ENCODE results near the gene RRP9. TPM values are rescaled to one million over a fixed set of nuclear protein-coding genes. Genes with fewer than 3 reads are reported as not detected.
"Not testable (repeated sequence)": the region's sequence is repeated elsewhere in the genome, so short reads cannot be mapped to it uniquely, and the experiment has no call there.

The RRP9 gene
- total RNA-seq, 1 donor, result 20.6 TPM

DNA sequence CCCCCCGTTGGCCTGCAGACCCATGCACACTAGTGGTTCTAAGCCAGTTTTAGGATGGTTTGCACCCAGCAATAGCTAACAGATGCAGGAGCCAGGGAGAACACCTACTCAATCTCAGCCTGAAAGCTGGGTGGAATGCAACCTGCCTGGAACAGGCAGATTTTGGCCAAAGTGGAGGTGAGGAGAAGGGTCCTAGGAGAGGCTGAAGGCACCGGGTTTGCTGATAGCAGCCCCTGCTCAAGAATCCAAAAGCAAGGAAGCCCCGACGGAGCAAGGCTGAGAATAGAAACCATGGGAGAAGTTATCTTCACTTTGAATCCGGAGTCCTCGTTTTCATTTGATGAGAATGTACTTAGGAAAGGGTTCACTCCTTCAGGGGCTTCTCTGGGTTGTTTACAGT, 9.9 kb downstream of the RRP9 start:
- Histone ChIP-seq H3K4me1 (ENCODE audit: insufficient read depth, low read length) (no peaks in the 10 kb centered on the region), H3K27ac (ENCODE audit: low read depth, low read length) (no peak overlapping the region), H3K9me3 (ENCODE audit: low read depth, low read length) (no peaks in the 10 kb centered on the region), H3K27me3 (ENCODE audit: insufficient read depth, low read length) (no peaks in the 10 kb centered on the region), H3K4me3 (ENCODE audit: insufficient read depth, low read length) (no peak overlapping the region), H3K4me2 (ENCODE audit: insufficient read depth, low read length) (no peak overlapping the region), H4K20me1 (ENCODE audit: insufficient read depth, low read length) (no peaks in the 10 kb centered on the region), H2AFZ (ENCODE audit: low read length) (no peak overlapping the region), H3K36me3 (ENCODE audit: insufficient read depth, low read length) (peaks cover 27% of the 10 kb centered on the region), H3K79me2 (ENCODE audit: insufficient read depth, low read length) (no peaks in the 10 kb centered on the region)
- TF ChIP-seq, protein P1, sequence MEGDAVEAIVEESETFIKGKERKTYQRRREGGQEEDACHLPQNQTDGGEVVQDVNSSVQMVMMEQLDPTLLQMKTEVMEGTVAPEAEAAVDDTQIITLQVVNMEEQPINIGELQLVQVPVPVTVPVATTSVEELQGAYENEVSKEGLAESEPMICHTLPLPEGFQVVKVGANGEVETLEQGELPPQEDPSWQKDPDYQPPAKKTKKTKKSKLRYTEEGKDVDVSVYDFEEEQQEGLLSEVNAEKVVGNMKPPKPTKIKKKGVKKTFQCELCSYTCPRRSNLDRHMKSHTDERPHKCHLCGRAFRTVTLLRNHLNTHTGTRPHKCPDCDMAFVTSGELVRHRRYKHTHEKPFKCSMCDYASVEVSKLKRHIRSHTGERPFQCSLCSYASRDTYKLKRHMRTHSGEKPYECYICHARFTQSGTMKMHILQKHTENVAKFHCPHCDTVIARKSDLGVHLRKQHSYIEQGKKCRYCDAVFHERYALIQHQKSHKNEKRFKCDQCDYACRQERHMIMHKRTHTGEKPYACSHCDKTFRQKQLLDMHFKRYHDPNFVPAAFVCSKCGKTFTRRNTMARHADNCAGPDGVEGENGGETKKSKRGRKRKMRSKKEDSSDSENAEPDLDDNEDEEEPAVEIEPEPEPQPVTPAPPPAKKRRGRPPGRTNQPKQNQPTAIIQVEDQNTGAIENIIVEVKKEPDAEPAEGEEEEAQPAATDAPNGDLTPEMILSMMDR (IDR thresholded peaks at IDR 0.05; ENCODE audit: extremely low read depth, low read depth, low read length), result no peak
- DNase-seq (ENCODE audit: insufficient read length, low spot score, missing footprints), result peak; percentile 51

DNA sequence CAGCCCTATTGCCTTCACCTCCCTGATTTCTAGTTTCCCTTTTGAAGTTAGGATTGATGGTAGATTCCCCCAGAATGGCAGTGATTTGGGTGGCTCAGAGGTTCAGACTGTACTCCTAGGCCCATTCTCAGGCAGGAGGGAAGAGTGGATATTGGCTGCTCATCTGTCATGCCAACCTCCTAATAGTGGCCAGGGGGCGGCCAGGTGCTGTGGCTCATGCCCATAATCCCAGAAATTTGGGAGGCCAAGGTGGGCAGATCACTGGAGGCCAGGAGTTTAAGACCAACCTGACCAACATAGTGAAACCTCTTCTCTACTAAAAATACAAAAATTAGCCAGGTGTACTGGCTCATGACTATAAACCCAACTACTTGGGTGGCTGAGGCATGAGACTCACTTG, 11.3 kb downstream of the RRP9 start:
- TF ChIP-seq, protein P1 (IDR thresholded peaks at IDR 0.05; ENCODE audit: extremely low read depth, low read depth, low read length), result no peak
- H4K20me1 ChIP-seq (ENCODE audit: insufficient read depth, low read length), result no peaks in the 10 kb centered on the region
- no peaks in the 10 kb centered on the region for H3K4me1 ChIP-seq (ENCODE audit: insufficient read depth, low read length)
- H3K4me3 ChIP-seq (ENCODE audit: insufficient read depth, low read length), result no peak overlapping the region
- no peak overlapping the region for H3K27ac ChIP-seq (ENCODE audit: low read depth, low read length)
- peak; percentile 27 for DNase-seq (ENCODE audit: insufficient read length, low spot score, missing footprints)
- no peaks in the 10 kb centered on the region for H3K9me3 ChIP-seq (ENCODE audit: low read depth, low read length)
- H2AFZ ChIP-seq (ENCODE audit: low read length), result no peak overlapping the region
- peaks cover 17% of the 10 kb centered on the region for H3K36me3 ChIP-seq (ENCODE audit: insufficient read depth, low read length)
- no peaks in the 10 kb centered on the region for H3K79me2 ChIP-seq (ENCODE audit: insufficient read depth, low read length)
- H3K27me3 ChIP-seq (ENCODE audit: insufficient read depth, low read length), result no peaks in the 10 kb centered on the region
- no peak overlapping the region for H3K4me2 ChIP-seq (ENCODE audit: insufficient read depth, low read length)

DNA sequence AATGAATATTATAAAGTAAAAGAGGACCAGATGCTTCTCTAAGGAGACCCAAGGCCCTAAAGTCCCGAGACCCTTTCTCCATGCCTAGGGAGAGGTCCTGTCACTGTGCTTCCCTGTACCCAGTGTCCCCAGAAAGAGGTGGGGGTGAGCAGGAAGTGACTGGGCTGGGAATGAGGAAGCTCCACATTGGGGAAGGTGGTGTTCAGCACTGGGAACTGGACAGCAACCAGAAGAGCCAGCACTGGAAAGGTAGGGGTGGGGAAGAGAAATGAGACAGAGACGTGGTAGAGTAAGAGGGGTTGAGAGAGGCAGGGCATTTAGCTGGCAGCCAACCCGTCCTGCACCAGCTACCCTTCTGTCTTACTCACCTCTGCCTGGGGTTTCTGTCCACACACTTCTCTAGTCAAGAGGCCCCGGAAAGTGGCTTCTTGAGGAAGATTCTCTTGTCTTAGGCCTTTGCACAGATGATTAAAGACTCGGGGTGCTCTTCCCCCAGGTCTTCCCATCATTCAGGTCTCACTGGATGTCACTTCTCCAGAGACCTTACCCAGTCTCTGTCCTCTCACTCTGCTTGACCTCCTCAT, 12.2 kb downstream of the RRP9 start:
- no peaks in the 10 kb centered on the region for H3K27me3 ChIP-seq (ENCODE audit: insufficient read depth, low read length)
- peaks cover 7% of the 10 kb centered on the region for H3K36me3 ChIP-seq (ENCODE audit: insufficient read depth, low read length)
- no peak overlapping the region for H3K4me3 ChIP-seq (ENCODE audit: insufficient read depth, low read length)
- H3K27ac ChIP-seq (ENCODE audit: low read depth, low read length), result no peak overlapping the region
- H3K9me3 ChIP-seq (ENCODE audit: low read depth, low read length), result no peaks in the 10 kb centered on the region
- H3K4me1 ChIP-seq (ENCODE audit: insufficient read depth, low read length), result no peaks in the 10 kb centered on the region
- no peaks in the 10 kb centered on the region for H4K20me1 ChIP-seq (ENCODE audit: insufficient read depth, low read length)
- no peak overlapping the region for H2AFZ ChIP-seq (ENCODE audit: low read length)
- no peaks in the 10 kb centered on the region for H3K79me2 ChIP-seq (ENCODE audit: insufficient read depth, low read length)
- no peak overlapping the region for H3K4me2 ChIP-seq (ENCODE audit: insufficient read depth, low read length)
- DNase-seq (ENCODE audit: insufficient read length, low spot score, missing footprints), result peak; percentile 47
- TF ChIP-seq, protein P1 (IDR thresholded peaks at IDR 0.05; ENCODE audit: extremely low read depth, low read depth, low read length), result no peak

DNA sequence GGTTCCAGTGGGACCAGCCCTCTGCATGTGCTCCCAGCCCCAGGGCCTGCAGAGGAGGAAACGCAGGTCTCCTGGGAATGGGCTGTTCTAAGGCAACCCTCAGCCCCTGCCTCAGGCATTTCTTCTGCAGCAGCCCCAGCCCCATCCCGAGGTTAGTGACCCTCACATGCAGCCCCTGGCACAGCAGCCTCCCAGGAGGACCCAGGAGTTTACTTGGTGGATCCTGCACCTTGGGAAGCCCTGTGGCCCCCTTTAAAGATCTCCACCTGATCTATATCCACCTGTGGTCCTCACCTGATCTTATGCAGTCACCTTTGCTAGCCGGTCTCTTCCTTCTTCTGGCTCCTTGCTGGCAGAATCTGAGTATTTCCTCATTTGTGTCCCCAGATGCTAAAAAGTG, 12.7 kb downstream of the RRP9 start:
- H3K27ac ChIP-seq (ENCODE audit: low read depth, low read length); H3K4me3 ChIP-seq (ENCODE audit: insufficient read depth, low read length); H3K9me3 ChIP-seq (ENCODE audit: low read depth, low read length); H3K36me3 ChIP-seq (ENCODE audit: insufficient read depth, low read length); H3K79me2 ChIP-seq (ENCODE audit: insufficient read depth, low read length); H4K20me1 ChIP-seq (ENCODE audit: insufficient read depth, low read length); H3K27me3 ChIP-seq (ENCODE audit: insufficient read depth, low read length); H2AFZ ChIP-seq (ENCODE audit: low read length); H3K4me1 ChIP-seq (ENCODE audit: insufficient read depth, low read length); H3K4me2 ChIP-seq (ENCODE audit: insufficient read depth, low read length): not testable (repeated sequence)
- DNase-seq (ENCODE audit: insufficient read length, low spot score, missing footprints), result peak; percentile 14

Measured in osteoblast (primary cell).